Measurements from ENCODE around the gene REP15. TPM values are rescaled to one million over a fixed set of nuclear protein-coding genes. Genes with fewer than 3 reads are reported as not detected.

The REP15 gene
- total and polyA plus RNA-seq, 2 of the 8 experiments (the other 6 are each of a cell fraction or from before 2014, with no cell fraction given) = 0.06 to 0.73 TPM

- TF ChIP-seq GTF2F1 (IDR thresholded peaks at IDR 0.05; ENCODE audit: borderline replicate concordance, low read depth, low read length) (no peak), PHF8 (conservative IDR thresholded peaks at IDR 0.05; ENCODE audit: low read depth, low read length) (no peak), JUND (IDR thresholded peaks at IDR 0.05; ENCODE audit: low read length) (no peak)
These were observed 11.0 kb upstream of the REP15 start (continued) for GRCh38 chr12:27685274-27685673.
